Measurements from ENCODE around the gene FCAR.
"Not testable (repeated sequence)": the region's sequence is repeated elsewhere in the genome, so short reads cannot be mapped to it uniquely, and the experiment has no call there.

FCAR gene

GRCh38 chr19:54873990-54874389, at the start of gene FCAR:
TSS of gene FCAR (plus strand) at chr19:54874235. CDS start at chr19:54874290, 55 bp downstream.
- no peak for DNase-seq

- not testable (repeated sequence) for DNase-seq
Observed at GRCh38 chr19:54824416-54824815, 49.6 kb upstream of the FCAR start.

GRCh38 chr19:54825326-54825725, 48.7 kb upstream of the FCAR start:
- not testable (repeated sequence) for DNase-seq

DNA sequence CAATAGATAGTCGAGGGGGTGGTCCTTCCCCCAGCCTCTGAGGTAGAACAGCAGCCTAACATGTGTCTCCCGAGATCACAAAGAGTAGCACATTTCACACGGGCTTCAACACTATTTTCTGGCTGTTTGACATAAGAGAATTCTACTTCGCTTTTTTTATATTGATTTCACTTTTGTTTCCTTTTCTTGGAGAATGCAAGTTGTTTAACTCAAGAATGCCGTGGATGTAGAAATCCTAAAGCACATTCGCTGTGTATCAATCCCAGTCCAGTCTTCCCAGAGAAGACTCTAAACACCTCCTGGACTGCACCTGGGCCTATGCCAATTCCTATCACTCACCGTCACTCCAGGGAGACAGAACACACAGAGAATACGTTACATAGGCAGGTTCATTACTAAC, 46.0 kb upstream of the FCAR start:
- not testable (repeated sequence) for DNase-seq

DNA sequence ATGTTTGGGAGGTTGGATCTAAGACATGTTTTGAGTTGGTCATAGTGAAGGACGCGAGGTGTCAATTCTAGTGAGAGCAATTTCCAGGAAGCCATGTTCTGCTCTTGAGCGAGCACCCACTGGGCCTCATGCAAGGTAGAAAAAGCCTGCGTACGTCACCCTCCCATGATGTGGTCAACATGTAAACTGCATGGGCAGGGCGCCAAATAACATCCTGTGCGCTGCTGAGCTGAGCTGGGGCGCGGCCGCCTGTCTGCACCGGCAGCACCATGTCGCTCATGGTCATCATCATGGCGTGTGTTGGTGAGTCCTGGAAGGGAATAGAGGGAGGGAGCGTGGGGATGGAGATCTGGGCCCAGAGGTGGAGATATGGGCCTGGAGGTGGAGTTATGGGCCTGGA, 41.5 kb upstream of the FCAR start, which contains the start of gene KIR2DS4:
Gene KIR2DS4 (plus strand): TSS at position 181 of the 400 bp plus-strand sequence.
- DNase-seq, result not testable (repeated sequence)

GRCh38 chr19:54835126-54835525, 38.9 kb upstream of the FCAR start:
- DNase-seq, result not testable (repeated sequence)

DNA sequence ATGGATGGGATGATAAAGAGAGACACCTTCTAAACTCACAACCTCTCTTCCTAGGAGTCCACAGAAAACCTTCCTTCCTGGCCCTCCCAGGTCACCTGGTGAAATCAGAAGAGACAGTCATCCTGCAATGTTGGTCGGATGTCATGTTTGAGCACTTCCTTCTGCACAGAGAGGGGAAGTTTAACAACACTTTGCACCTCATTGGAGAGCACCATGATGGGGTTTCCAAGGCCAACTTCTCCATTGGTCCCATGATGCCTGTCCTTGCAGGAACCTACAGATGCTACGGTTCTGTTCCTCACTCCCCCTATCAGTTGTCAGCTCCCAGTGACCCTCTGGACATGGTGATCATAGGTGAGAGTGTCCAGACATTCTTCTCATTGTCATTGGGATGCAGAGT, 36.5 kb upstream of the FCAR start:
- DNase-seq, result not testable (repeated sequence)

- not testable (repeated sequence) for DNase-seq
Observed at GRCh38 chr19:54843171-54843570, 30.9 kb upstream of the FCAR start.

GRCh38 chr19:54850061-54850640, 23.9 kb upstream of the FCAR start, which contains the start of gene KIR3DL2:
TSS of gene KIR3DL2 (plus strand) at chr19:54850443. CDS start at chr19:54850476, 33 bp downstream.
- DNase-seq, result not testable (repeated sequence)

- no peak for DNase-seq
Observed at GRCh38 chr19:54850930-54851329, 23.1 kb upstream of the FCAR start.

GRCh38 chr19:54851353-54851752, 22.7 kb upstream of the FCAR start:
- DNase-seq, result no peak

GRCh38 chr19:54855241-54855640, 18.8 kb upstream of the FCAR start:
- DNase-seq, result not testable (repeated sequence)

GRCh38 chr19:54858476-54858875, 15.6 kb upstream of the FCAR start:
- not testable (repeated sequence) for DNase-seq

- not testable (repeated sequence) for DNase-seq
Observed at GRCh38 chr19:54859421-54859820, 14.6 kb upstream of the FCAR start.

- not testable (repeated sequence) for DNase-seq
Observed at GRCh38 chr19:54863459-54863858, 10.6 kb upstream of the FCAR start.

DNA sequence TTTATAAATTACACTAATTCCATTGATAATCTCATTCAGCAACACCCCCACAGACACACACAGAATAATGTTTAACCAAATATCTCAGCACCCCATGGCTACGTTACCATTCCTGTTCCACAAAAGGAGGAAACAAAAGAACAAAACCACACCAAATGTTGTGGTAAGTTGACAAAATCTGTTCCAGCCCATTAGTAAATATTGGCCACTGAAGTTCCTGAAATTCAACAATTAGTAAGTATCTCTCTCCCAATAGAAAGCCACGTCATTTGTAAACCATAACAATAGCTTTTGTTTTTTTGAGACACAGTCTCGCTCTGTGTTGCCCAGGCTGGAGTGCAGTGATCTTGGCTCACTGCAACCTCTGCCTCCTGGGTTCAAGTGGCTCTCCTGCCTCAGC, 2.3 kb upstream of the FCAR start:
- DNase-seq, result no peak

- DNase-seq, result no peak
Observed at GRCh38 chr19:54875506-54875905, 1.5 kb downstream of the FCAR start.

- no peak for DNase-seq
Observed at GRCh38 chr19:54877471-54877870, 3.4 kb downstream of the FCAR start.

DNA sequence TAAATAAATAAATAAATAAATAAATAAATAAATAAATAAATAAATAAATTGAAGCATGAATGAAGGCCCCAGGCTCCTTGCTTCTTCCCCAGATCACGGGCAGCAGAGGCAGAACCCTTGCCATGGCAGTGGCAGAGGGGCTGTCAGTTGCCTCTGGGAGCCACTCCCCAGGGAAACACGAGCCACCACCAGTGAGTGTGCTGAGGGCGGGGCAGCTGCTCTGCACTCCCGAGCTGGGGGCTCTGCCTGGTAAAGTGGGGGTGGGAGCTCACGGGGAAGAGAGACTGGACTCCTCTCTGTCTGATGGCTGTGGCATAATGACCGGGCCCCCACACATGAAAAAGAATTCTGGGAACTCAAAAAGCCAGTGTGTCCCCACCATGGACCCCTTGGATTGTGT, 7.8 kb downstream of the FCAR start:
- no peak for DNase-seq

GRCh38 chr19:54882758-54883157, 8.7 kb downstream of the FCAR start:
- DNase-seq, result no peak

DNA sequence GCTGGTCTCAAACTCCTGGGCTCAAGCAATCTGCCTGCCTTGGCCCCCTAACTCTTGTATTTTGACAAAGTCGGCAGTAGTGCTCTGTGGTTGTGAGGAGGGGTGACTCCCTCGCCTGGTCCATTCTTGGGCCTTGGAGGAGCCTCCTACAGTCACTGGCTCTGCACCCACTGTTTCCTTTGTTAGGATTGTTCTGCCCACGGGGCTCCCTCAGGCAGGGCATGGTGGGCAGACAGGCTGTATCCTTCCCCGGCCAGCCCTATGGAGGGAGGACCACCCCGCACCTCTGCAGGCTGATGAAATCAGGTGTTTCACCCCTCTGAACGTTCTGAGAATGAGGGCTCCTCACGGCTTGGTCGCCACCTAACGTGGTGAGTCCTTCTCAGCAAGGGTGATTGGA, 9.2 kb downstream of the FCAR start:
- no peak for DNase-seq

GRCh38 chr19:54888239-54888638, 14.2 kb downstream of the FCAR start:
- DNase-seq, result no peak

DNA sequence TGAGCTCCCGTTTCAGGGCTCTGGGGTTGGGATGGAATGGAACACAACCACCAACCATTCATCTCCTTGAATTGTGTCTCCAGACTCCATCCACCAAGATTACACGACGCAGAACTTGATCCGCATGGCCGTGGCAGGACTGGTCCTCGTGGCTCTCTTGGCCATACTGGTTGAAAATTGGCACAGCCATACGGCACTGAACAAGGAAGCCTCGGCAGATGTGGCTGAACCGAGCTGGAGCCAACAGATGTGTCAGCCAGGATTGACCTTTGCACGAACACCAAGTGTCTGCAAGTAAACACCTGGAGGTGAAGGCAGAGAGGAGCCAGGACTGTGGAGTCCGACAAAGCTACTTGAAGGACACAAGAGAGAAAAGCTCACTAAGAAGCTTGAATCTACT, 15.5 kb downstream of the FCAR start:
- DNase-seq, result no peak

GRCh38 chr19:54893406-54893805, 19.4 kb downstream of the FCAR start:
- DNase-seq, result no peak

DNA sequence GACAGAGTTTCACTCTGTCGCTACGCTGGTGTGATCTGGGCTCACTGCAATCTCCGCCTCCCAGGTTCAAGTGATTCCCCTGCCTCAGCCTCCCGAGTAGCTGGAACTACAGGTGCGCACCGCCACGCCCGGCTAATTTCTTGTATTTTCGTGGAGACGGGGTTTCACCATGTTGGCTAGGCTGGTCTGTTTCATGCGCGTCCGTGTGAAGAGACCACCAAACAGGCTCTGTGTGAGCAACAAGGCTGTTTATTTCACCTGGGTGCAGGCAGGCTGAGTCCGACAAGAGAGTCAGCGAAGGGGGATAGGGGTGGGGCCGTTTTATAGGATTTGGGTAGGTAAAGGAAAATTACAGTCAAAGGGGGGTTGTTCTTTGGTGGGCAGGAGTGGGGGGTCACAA, 20.1 kb downstream of the FCAR start:
- not testable (repeated sequence) for DNase-seq
